ENCODE measurements around the gene XPA. TPM values are rescaled to one million over a fixed set of nuclear protein-coding genes. Genes with fewer than 3 reads are reported as not detected.
A peak's percentile ranks its signal among the peaks of the same experiment; 100 is the strongest.

The XPA gene
- total RNA-seq, 1 donor from 2014 or later = 3.2 TPM

GRCh38 chr9:97675655-97676054, 21.5 kb downstream of the XPA start:
- intact Hi-C loops (cut with DNase I) = no loop called here
- Histone ChIP-seq H3K4me1 (peaks cover 0 to 6% of the 10 kb centered on the region in 2 donors), H3K27me3 (no peaks in the 10 kb centered on the region), H3K9me3 (no peaks in the 10 kb centered on the region), H3K27ac (peak overlapping the region; percentile 59 to 76), H3K36me3 (peaks cover 34 to 65% of the 10 kb centered on the region in 2 donors), H3K4me3 (no peak overlapping the region)
- TF ChIP-seq CTCF (IDR thresholded peaks at IDR 0.05) = no peak
- no peak for DNase-seq (ENCODE audit: low spot score in 2 of 2)

- H3K9me3 ChIP-seq = no peaks in the 10 kb centered on the region
- intact Hi-C loops (cut with DNase I) = no loop called here
- H3K27ac ChIP-seq = no peak overlapping the region
- peaks cover 0 to 6% of the 10 kb centered on the region in 2 donors for H3K4me1 ChIP-seq
- no peak overlapping the region for H3K4me3 ChIP-seq
- DNase-seq (ENCODE audit: low spot score in 2 of 2) = no peak
- no peaks in the 10 kb centered on the region for H3K27me3 ChIP-seq
- peaks cover 51 to 76% of the 10 kb centered on the region in 2 donors for H3K36me3 ChIP-seq
- TF ChIP-seq CTCF (IDR thresholded peaks at IDR 0.05) = no peak
These were observed 23.2 kb downstream of the XPA start for GRCh38 chr9:97673922-97674321.

GRCh38 chr9:97672403-97672802, 24.7 kb downstream of the XPA start:
- Histone ChIP-seq H3K27ac (no peak overlapping the region), H3K4me1 (peaks cover 0 to 6% of the 10 kb centered on the region in 2 donors), H3K9me3 (no peaks in the 10 kb centered on the region), H3K4me3 (no peak overlapping the region), H3K27me3 (no peaks in the 10 kb centered on the region), H3K36me3 (peaks cover 60 to 84% of the 10 kb centered on the region in 2 donors)
- no peak for DNase-seq (ENCODE audit: low spot score in 2 of 2)
- TF ChIP-seq CTCF (IDR thresholded peaks at IDR 0.05) = no peak
- intact Hi-C loops (cut with DNase I) = no loop called here

- H3K4me1 ChIP-seq = peaks cover 0 to under 1% of the 10 kb centered on the region in 2 donors
- no peak overlapping the region for H3K27ac ChIP-seq
- intact Hi-C loops (cut with DNase I) = no loop called here
- no peak overlapping the region for H3K4me3 ChIP-seq
- DNase-seq (ENCODE audit: low spot score in 2 of 2) = no peak
- peaks cover 74 to 98% of the 10 kb centered on the region in 2 donors for H3K36me3 ChIP-seq
- no peak for TF ChIP-seq CTCF (IDR thresholded peaks at IDR 0.05)
- H3K9me3 ChIP-seq = no peaks in the 10 kb centered on the region
- no peaks in the 10 kb centered on the region for H3K27me3 ChIP-seq
These were observed 26.6 kb downstream of the XPA start for GRCh38 chr9:97670586-97670985.

- H3K27me3 ChIP-seq = no peaks in the 10 kb centered on the region
- no peaks in the 10 kb centered on the region for H3K9me3 ChIP-seq
- peaks cover 73 to 98% of the 10 kb centered on the region in 2 donors for H3K36me3 ChIP-seq
- H3K4me1 ChIP-seq = no peaks in the 10 kb centered on the region
- DNase-seq (ENCODE audit: low spot score in 2 of 2) = no peak
- H3K4me3 ChIP-seq = no peak overlapping the region
- intact Hi-C loops (cut with DNase I) = no loop called here
- TF ChIP-seq CTCF (IDR thresholded peaks at IDR 0.05) = no peak
- no peak overlapping the region for H3K27ac ChIP-seq
These were observed 28.7 kb downstream of the XPA start for GRCh38 chr9:97668485-97668884.
